Aorta (tissue), 5 donors: ENCODE measurements around the gene C4orf50. TPM values are rescaled to one million over a fixed set of nuclear protein-coding genes. Genes with fewer than 3 reads are reported as not detected.

Experiments
- ATAC-seq: fragments of 200-7000 bp; cut with Tn5 transposase; one replicate; pipeline ENCODE4 v1.9.1; 2022; ENCODE audit warnings: moderate library complexity; ENCODE audit not compliant: low FRiP score
- DNase-seq, 2 donors: peaks; one replicate each; pipeline ENCODE4 v3.0.0-alpha.2; 2020
- H3K27ac ChIP-seq, 2 donors: one replicate each; pipeline ENCODE4 v1.5.1; 2013; ENCODE audit warnings: low read length in 2 of 2, mild to moderate bottlenecking in 2 of 2, moderate library complexity in 2 of 2, control low read depth in 1 of 2, inconsistent platforms in 1 of 2, low read depth in 1 of 2
- H3K27me3 ChIP-seq, 2 donors: one replicate each; pipeline ENCODE4 v1.6.1; 2013; ENCODE audit warnings: control low read depth in 1 of 2, low read length in 1 of 2, mild to moderate bottlenecking in 1 of 2, moderate library complexity in 1 of 2; ENCODE audit not compliant: insufficient read depth in 2 of 2, control insufficient read depth in 1 of 2
- H3K36me3 ChIP-seq, 2 donors: one replicate each; pipeline ENCODE4 v1.6.1; 2013; ENCODE audit warnings: control low read depth in 1 of 2, low read length in 1 of 2, mild to moderate bottlenecking in 1 of 2; ENCODE audit not compliant: insufficient read depth in 2 of 2, control insufficient read depth in 1 of 2
- H3K4me1 ChIP-seq, 2 donors: one replicate each; pipeline ENCODE4 v1.6.1; 2013; ENCODE audit warnings: low read length in 2 of 2, control low read depth in 1 of 2, mild to moderate bottlenecking in 1 of 2, moderate library complexity in 1 of 2; ENCODE audit not compliant: insufficient read depth in 2 of 2, control insufficient read depth in 1 of 2
- H3K4me3 ChIP-seq, 2 donors: one replicate each; pipeline ENCODE4 v1.5.1; 2013; ENCODE audit warnings: low read length in 2 of 2, control low read depth in 1 of 2, mild to moderate bottlenecking in 1 of 2
- H3K9me3 ChIP-seq: one replicate; pipeline ENCODE4 v1.6.1; 2013; ENCODE audit warnings: mild to moderate bottlenecking, low read length; ENCODE audit not compliant: control insufficient read depth
- WGBS, 2 donors: extraction: QIAGEN DNeasy Blood & Tissue Kit; methylation state at CpG; one replicate each; pipeline ENCODE4 v1.1.7; 2013; 5-methylcytosine and 5-hydroxymethylcytosine counted together
- intact Hi-C, 2 donors: fragments of 100-400 bp; cut with DNase I; formaldehyde crosslinking; loops; one replicate each; pipeline versions ENCODE4 v1.14.2 to v1.15.0; 2022
- polyA plus RNA-seq, 2 donors: library from polyadenylated mRNA; stranded (reverse); fragments of 200-250 nt; gene quantifications; one replicate each; pipeline ENCODE4 v1.2.3, GENCODE V29; 2013
- total RNA-seq, 2 donors: library from RNA; stranded (reverse); fragmentation: NEBNext Ultra II Directional; extraction: Animal tissue kit (Norgen Biotek cat#: 25700); gene quantifications; one replicate each; pipeline ENCODE4 v1.2.1, GENCODE V29; 2021
- donor health status: healthy with polysubstance abuse.
- donor health status: Bipolar disorder and iron deficiency.
- donor health status: DM: no; HTN: no; CAD: no.
- donor health status: DM: no; HTN: no; CAD: no.
- donor health status: DM: yes; HTN: yes; CAD: no.

The C4orf50 gene
- total and polyA plus RNA-seq, 4 donors, result 0.03 to 0.06 TPM; not detected in 2

GRCh38 chr4:5890063-5890727 is 128.0 kb downstream of the C4orf50 start:
- no peak for ATAC-seq
- H3K4me3 ChIP-seq, result no peak overlapping the region

GRCh38 chr4:5889002-5889696 is 129.1 kb downstream of the C4orf50 start:
- Histone ChIP-seq H3K4me1 (no peaks in the 10 kb centered on the region), H3K27me3 (no peaks in the 10 kb centered on the region), H3K9me3 (no peaks in the 10 kb centered on the region), H3K4me3 (no peak overlapping the region), H3K36me3 (no peaks in the 10 kb centered on the region), H3K27ac (no peak overlapping the region)
- intact Hi-C loops, result no loop called here
- no peak for ATAC-seq
- DNase-seq, result no peak
- 19 to 27% methylated on average over 8 of the region's 8 CpGs for WGBS, 2 donors

More at GRCh38 chr4:5890063-5890727, 128.0 kb downstream of the C4orf50 start:
- 1 to 2% methylated on average over 39 to 41 of the region's 41 CpGs for WGBS, 2 donors
- H3K27ac ChIP-seq, result no peak overlapping the region
- H3K36me3 ChIP-seq, result no peaks in the 10 kb centered on the region
- no peaks in the 10 kb centered on the region for H3K4me1 ChIP-seq
- intact Hi-C loops, result no loop called here
- peaks cover 0 to 2% of the 10 kb centered on the region in 2 donors for H3K27me3 ChIP-seq
- H3K9me3 ChIP-seq, result no peaks in the 10 kb centered on the region
- DNase-seq, result no peak

GRCh38 chr4:5888222-5889001 is 129.8 kb downstream of the C4orf50 start:
- Histone ChIP-seq H3K36me3 (no peaks in the 10 kb centered on the region), H3K9me3 (no peaks in the 10 kb centered on the region), H3K4me3 (peak overlapping the region; percentile 20 to 46), H3K27ac (no peak overlapping the region), H3K4me1 (no peaks in the 10 kb centered on the region), H3K27me3 (no peaks in the 10 kb centered on the region)
- ATAC-seq (no peak), DNase-seq (no peak)
- 1% methylated on average over 65 to 81 of the region's 81 CpGs for WGBS, 2 donors
- intact Hi-C loops, result no loop called here

GRCh38 chr4:5887361-5888221 is 130.6 kb downstream of the C4orf50 start:
- 1% methylated on average over 43 to 70 of the region's 70 CpGs for WGBS, 2 donors
- no peaks in the 10 kb centered on the region for H3K27me3 ChIP-seq

GRCh38 chr4:5887011-5887360 is 131.2 kb downstream of the C4orf50 start:
- H3K27ac ChIP-seq, result no peak overlapping the region
- no peaks in the 10 kb centered on the region for H3K9me3 ChIP-seq
- no peaks in the 10 kb centered on the region for H3K4me1 ChIP-seq
- H3K4me3 ChIP-seq, result no peak overlapping the region
- intact Hi-C loops, result no loop called here
- no peaks in the 10 kb centered on the region for H3K27me3 ChIP-seq
- 38 to 39% methylated on average over 8 of the region's 8 CpGs for WGBS, 2 donors
- H3K36me3 ChIP-seq, result no peaks in the 10 kb centered on the region
- no peak for ATAC-seq
- DNase-seq, result no peak

More at GRCh38 chr4:5887361-5888221, 130.6 kb downstream of the C4orf50 start:
- no peaks in the 10 kb centered on the region for H3K4me1 ChIP-seq
- H3K9me3 ChIP-seq, result no peaks in the 10 kb centered on the region
- no peaks in the 10 kb centered on the region for H3K36me3 ChIP-seq
- H3K27ac ChIP-seq, result no peak overlapping the region
- intact Hi-C loops, result no loop called here
- ATAC-seq (no peak), DNase-seq (no peak)
- peak overlapping the region; percentile 20 to 46 for H3K4me3 ChIP-seq

- intact Hi-C loops, result no loop called here
- DNase-seq (no peak), ATAC-seq (no peak)
- Histone ChIP-seq H3K9me3 (peaks cover 1% of the 10 kb centered on the region), H3K4me3 (no peak overlapping the region), H3K4me1 (no peaks in the 10 kb centered on the region), H3K36me3 (no peaks in the 10 kb centered on the region), H3K27me3 (no peaks in the 10 kb centered on the region), H3K27ac (no peak overlapping the region)
- WGBS, 2 donors, result 61 to 73% methylated on average over 3 of the region's 3 CpGs
Observed at GRCh38 chr4:5885733-5886132, 132.5 kb downstream of the C4orf50 start.

- H3K4me1 ChIP-seq, result no peaks in the 10 kb centered on the region
- peaks cover 4% of the 10 kb centered on the region for H3K9me3 ChIP-seq
- peaks cover 0 to 2% of the 10 kb centered on the region in 2 donors for H3K27me3 ChIP-seq
- 63 to 70% methylated on average over 7 of the region's 7 CpGs for WGBS, 2 donors
- ATAC-seq (no peak), DNase-seq (no peak)
- H3K36me3 ChIP-seq, result no peaks in the 10 kb centered on the region
- intact Hi-C loops, result no loop called here
- H3K4me3 ChIP-seq, result no peak overlapping the region
- no peak overlapping the region for H3K27ac ChIP-seq
Observed at GRCh38 chr4:5884796-5885195, 133.4 kb downstream of the C4orf50 start.

GRCh38 chr4:5883916-5884315 is 134.3 kb downstream of the C4orf50 start:
- H3K27me3 ChIP-seq, result peaks cover 0 to 5% of the 10 kb centered on the region in 2 donors

More at GRCh38 chr4:5883916-5884315, 134.3 kb downstream of the C4orf50 start:
- H3K27ac ChIP-seq, result no peak overlapping the region
- no peak for ATAC-seq
- DNase-seq, result no peak
- 66 to 79% methylated on average over 1 of the region's 1 CpG for WGBS, 2 donors
- intact Hi-C loops, result no loop called here
- H3K36me3 ChIP-seq, result no peaks in the 10 kb centered on the region
- no peak overlapping the region for H3K4me3 ChIP-seq
- peaks cover 7% of the 10 kb centered on the region for H3K9me3 ChIP-seq
- no peaks in the 10 kb centered on the region for H3K4me1 ChIP-seq
